ENCODE results near the gene ASAP3.

- TF ChIP-seq CTCF (IDR thresholded peaks at IDR 0.05) (no peak), POLR2A (IDR thresholded peaks at IDR 0.05) (no peak), POLR2AphosphoS5 (IDR thresholded peaks at IDR 0.05) (peak in 1 of 3 donors; percentile 59), EP300 (IDR thresholded peaks at IDR 0.05) (no peak)
Observed at GRCh38 chr1:23403038-23403336, 81.0 kb downstream of the ASAP3 start.
